HG02763 (cell line): ENCODE measurements around the gene TRIM5.
A peak's percentile ranks its signal among the peaks of the same experiment; 100 is the strongest.

Experiments
- ATAC-seq: cut with Tn5 transposase; IDR thresholded peaks from one replicate; pipeline ENCODE4 v1.9.1; 2021; ENCODE audit warnings: mild to moderate bottlenecking, moderate library complexity; ENCODE audit not compliant: unreplicated experiment

The TRIM5 gene

GRCh38 chr11:5626196-5626595, 58.7 kb downstream of the TRIM5 start:
- no peak for ATAC-seq

- ATAC-seq: peak; percentile 2
Observed at GRCh38 chr11:5625281-5625680, 59.6 kb downstream of the TRIM5 start.

- peak; percentile 96 for ATAC-seq
Observed at GRCh38 chr11:5624489-5625279, 60.2 kb downstream of the TRIM5 start, which contains the start of gene TRIM34. Gene TRIM34 (plus strand): TSS chr11:5625001. CDS start chr11:5632332, 7,331 bp downstream.

GRCh38 chr11:5622802-5623201, 62.1 kb downstream of the TRIM5 start:
- no peak for ATAC-seq

GRCh38 chr11:5621580-5621979, 63.3 kb downstream of the TRIM5 start:
- ATAC-seq: no peak

GRCh38 chr11:5620651-5621521, 64.0 kb downstream of the TRIM5 start:
- ATAC-seq: no peak

GRCh38 chr11:5618807-5619206, 66.1 kb downstream of the TRIM5 start:
- no peak for ATAC-seq
